ENCODE measurements around the gene EPS15. TPM values are rescaled to one million over a fixed set of nuclear protein-coding genes. Genes with fewer than 3 reads are reported as not detected.
A peak's percentile ranks its signal among the peaks of the same experiment; 100 is the strongest.
"Not testable (repeated sequence)": the region's sequence is repeated elsewhere in the genome, so short reads cannot be mapped to it uniquely, and the experiment has no call there.

The EPS15 gene
- total RNA-seq, 2 donors from 2014 or later, result 123 to 197 TPM

GRCh38 chr1:51564124-51564523 lies 45.1 kb upstream of the EPS15 start:
- Histone ChIP-seq H3K27ac (peak overlapping the region; percentile 3 to 49), H3K9me3 (no peaks in the 10 kb centered on the region)
- no peak for ATAC-seq (ENCODE audit: insufficient number of reproducible peaks, low FRiP score, low read depth)

GRCh38 chr1:51561702-51562101 lies 42.6 kb upstream of the EPS15 start:
- Histone ChIP-seq H3K36me3 (no peaks in the 10 kb centered on the region), H3K4me3 (no peak overlapping the region), H3K4me1 (ENCODE audit: control insufficient read depth in 1 of 2, low read depth in 2 of 2) (peaks cover 12 to 54% of the 10 kb centered on the region in 2 donors), H3K27me3 (replicated peaks; ENCODE audit: insufficient read depth) (no peaks in the 10 kb centered on the region), H3K27ac (no peak overlapping the region), H3K9me3 (no peaks in the 10 kb centered on the region)
- TF ChIP-seq CTCF (IDR thresholded peaks at IDR 0.05), result no peak
- no peak for DNase-seq (ENCODE audit: low spot score)
- no peak for ATAC-seq (ENCODE audit: insufficient number of reproducible peaks, low FRiP score, low read depth)

More at GRCh38 chr1:51564124-51564523, 45.1 kb upstream of the EPS15 start:
- Histone ChIP-seq H3K4me1 (ENCODE audit: control insufficient read depth in 1 of 2, low read depth in 2 of 2) (peaks cover 19 to 78% of the 10 kb centered on the region in 2 donors), H3K36me3 (no peaks in the 10 kb centered on the region), H3K27me3 (replicated peaks; ENCODE audit: insufficient read depth) (no peaks in the 10 kb centered on the region), H3K4me3 (no peak overlapping the region)
- no peak for TF ChIP-seq CTCF (IDR thresholded peaks at IDR 0.05)
- no peak for DNase-seq (ENCODE audit: low spot score)

- H3K9me3 ChIP-seq; DNase-seq (ENCODE audit: low spot score); ATAC-seq (ENCODE audit: insufficient number of reproducible peaks, low FRiP score, low read depth); H3K27me3 ChIP-seq (replicated peaks; ENCODE audit: insufficient read depth); H3K36me3 ChIP-seq; H3K4me3 ChIP-seq: not testable (repeated sequence)
- H3K27ac ChIP-seq, result peak overlapping the region in 1 of 2 donors; percentile 27
- peaks cover 10 to 46% of the 10 kb centered on the region in 2 donors for H3K4me1 ChIP-seq (ENCODE audit: control insufficient read depth in 1 of 2, low read depth in 2 of 2)
These were observed 41.8 kb upstream of the EPS15 start for GRCh38 chr1:51560895-51561294.

- Histone ChIP-seq H3K4me3 (no peak overlapping the region), H3K9me3 (no peaks in the 10 kb centered on the region), H3K27ac (no peak overlapping the region), H3K27me3 (replicated peaks; ENCODE audit: insufficient read depth) (no peaks in the 10 kb centered on the region), H3K4me1 (ENCODE audit: control insufficient read depth in 1 of 2, low read depth in 2 of 2) (peaks cover 8 to 39% of the 10 kb centered on the region in 2 donors), H3K36me3 (no peaks in the 10 kb centered on the region)
- no peak for DNase-seq (ENCODE audit: low spot score)
- ATAC-seq (ENCODE audit: insufficient number of reproducible peaks, low FRiP score, low read depth), result no peak
- no peak for TF ChIP-seq CTCF (IDR thresholded peaks at IDR 0.05)
These were observed 41.0 kb upstream of the EPS15 start for GRCh38 chr1:51560034-51560433.

- TF ChIP-seq CTCF (IDR thresholded peaks at IDR 0.05), result no peak
These were observed 40.4 kb upstream of the EPS15 start for GRCh38 chr1:51559501-51559900.

GRCh38 chr1:51559064-51559500 lies 40.0 kb upstream of the EPS15 start:
- DNase-seq (ENCODE audit: low spot score) (no peak), ATAC-seq (ENCODE audit: insufficient number of reproducible peaks, low FRiP score, low read depth) (no peak)
- no peaks in the 10 kb centered on the region for H3K27me3 ChIP-seq (replicated peaks; ENCODE audit: insufficient read depth)
- H3K9me3 ChIP-seq, result no peaks in the 10 kb centered on the region
- TF ChIP-seq CTCF (IDR thresholded peaks at IDR 0.05), result no peak
- peaks cover 8 to 36% of the 10 kb centered on the region in 2 donors for H3K4me1 ChIP-seq (ENCODE audit: control insufficient read depth in 1 of 2, low read depth in 2 of 2)
- no peak overlapping the region for H3K27ac ChIP-seq
- H3K4me3 ChIP-seq, result no peak overlapping the region
- H3K36me3 ChIP-seq, result no peaks in the 10 kb centered on the region

More at GRCh38 chr1:51559501-51559900, 40.4 kb upstream of the EPS15 start:
- DNase-seq (ENCODE audit: low spot score) (no peak), ATAC-seq (ENCODE audit: insufficient number of reproducible peaks, low FRiP score, low read depth) (no peak)
- Histone ChIP-seq H3K36me3 (no peaks in the 10 kb centered on the region), H3K4me1 (ENCODE audit: control insufficient read depth in 1 of 2, low read depth in 2 of 2) (peaks cover 8 to 39% of the 10 kb centered on the region in 2 donors), H3K9me3 (no peaks in the 10 kb centered on the region), H3K27ac (no peak overlapping the region), H3K27me3 (replicated peaks; ENCODE audit: insufficient read depth) (no peaks in the 10 kb centered on the region), H3K4me3 (no peak overlapping the region)

Measured in thoracic aorta (tissue), 2 donors.